ENCODE data around the gene STAM2. TPM values are rescaled to one million over a fixed set of nuclear protein-coding genes. Genes with fewer than 3 reads are reported as not detected.
"Not testable (repeated sequence)": the region's sequence is repeated elsewhere in the genome, so short reads cannot be mapped to it uniquely, and the experiment has no call there.

STAM2 gene
- total and polyA plus RNA-seq, 12 donors, result 6.5 to 45.8 (median 33.0) TPM

- intact Hi-C loops (cut with DNase I), result no loop called here
- 95 to 99% (median 98%) methylated on average over 3 of the region's 3 CpGs for WGBS, 4 donors
- DNase-seq, result no peak
Observed at GRCh38 chr2:152162141-152162540, 13.4 kb downstream of the STAM2 start.

DNA sequence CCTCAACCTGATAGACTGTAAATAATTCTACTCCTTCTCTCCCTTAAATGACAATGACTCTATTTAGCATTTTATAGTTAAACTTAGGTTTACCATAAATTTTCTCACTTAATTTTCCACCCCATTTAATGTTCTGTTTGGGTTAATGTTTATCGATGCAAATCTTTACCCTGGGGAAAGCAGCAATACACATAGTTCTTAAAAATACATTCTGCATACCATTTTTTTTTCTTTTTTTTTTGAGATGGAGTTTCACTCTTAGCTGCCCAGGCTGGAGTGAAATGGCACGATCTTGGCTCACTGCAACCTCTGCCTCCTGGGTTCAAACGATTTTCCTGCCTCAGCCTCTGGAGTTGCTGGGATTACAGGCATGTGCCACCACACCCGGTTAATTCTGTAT is 14.0 kb downstream of the STAM2 start:
- intact Hi-C loops (cut with DNase I), result no loop called here
- no peaks in the 10 kb centered on the region for H3K27me3 ChIP-seq
- no peak overlapping the region for H3K27ac ChIP-seq
- H3K36me3 ChIP-seq (replicated peaks in 1 of 2), result no peaks in the 10 kb centered on the region
- no peak overlapping the region for H3K4me3 ChIP-seq
- no peak for DNase-seq
- TF ChIP-seq CTCF (IDR thresholded peaks at IDR 0.05) (no peak), POLR2A (IDR thresholded peaks at IDR 0.05) (no peak)
- H3K4me1 ChIP-seq (replicated peaks in 1 of 2), result peaks cover 17 to 24% of the 10 kb centered on the region in 2 donors
- H3K9me3 ChIP-seq (replicated peaks in 1 of 3), result no peaks in the 10 kb centered on the region
- 89 to 92% (median 92%) methylated on average over 4 of the region's 4 CpGs for WGBS, 4 donors

More at GRCh38 chr2:152162141-152162540, 13.4 kb downstream of the STAM2 start:
- peaks cover 18 to 29% of the 10 kb centered on the region in 2 donors for H3K4me1 ChIP-seq (replicated peaks in 1 of 2)
- TF ChIP-seq CTCF (IDR thresholded peaks at IDR 0.05) (no peak), POLR2A (IDR thresholded peaks at IDR 0.05) (no peak)
- no peaks in the 10 kb centered on the region for H3K36me3 ChIP-seq (replicated peaks in 1 of 2)
- H3K9me3 ChIP-seq (replicated peaks in 1 of 3), result no peaks in the 10 kb centered on the region
- no peaks in the 10 kb centered on the region for H3K27me3 ChIP-seq
- no peak overlapping the region for H3K27ac ChIP-seq
- no peak overlapping the region for H3K4me3 ChIP-seq

- DNase-seq; H3K4me3 ChIP-seq; H3K36me3 ChIP-seq (replicated peaks in 1 of 2); H3K27ac ChIP-seq; intact Hi-C loops (cut with DNase I); H3K9me3 ChIP-seq (replicated peaks in 1 of 3); H3K27me3 ChIP-seq: not testable (repeated sequence)
- peaks cover 5 to 12% of the 10 kb centered on the region in 2 donors for H3K4me1 ChIP-seq (replicated peaks in 1 of 2)
- WGBS, 4 donors, result 87 to 100% (median 98%) methylated on average over 3 to 31 of the region's 31 CpGs
Observed at GRCh38 chr2:152160378-152160777, 15.2 kb downstream of the STAM2 start.

- WGBS, 4 donors, result 96 to 100% (median 100%) methylated on average over 1 of the region's 1 CpG
- no peaks in the 10 kb centered on the region for H3K27me3 ChIP-seq
- no peaks in the 10 kb centered on the region for H3K36me3 ChIP-seq (replicated peaks in 1 of 2)
- TF ChIP-seq CTCF (IDR thresholded peaks at IDR 0.05) (no peak), POLR2A (IDR thresholded peaks at IDR 0.05) (no peak)
- H3K9me3 ChIP-seq (replicated peaks in 1 of 3), result no peaks in the 10 kb centered on the region
- intact Hi-C loops (cut with DNase I), result no loop called here
- H3K27ac ChIP-seq, result no peak overlapping the region
- no peak overlapping the region for H3K4me3 ChIP-seq
- no peak for DNase-seq
- no peaks in the 10 kb centered on the region for H3K4me1 ChIP-seq (replicated peaks in 1 of 2)
Observed at GRCh38 chr2:152157253-152157652, 18.3 kb downstream of the STAM2 start.

DNA sequence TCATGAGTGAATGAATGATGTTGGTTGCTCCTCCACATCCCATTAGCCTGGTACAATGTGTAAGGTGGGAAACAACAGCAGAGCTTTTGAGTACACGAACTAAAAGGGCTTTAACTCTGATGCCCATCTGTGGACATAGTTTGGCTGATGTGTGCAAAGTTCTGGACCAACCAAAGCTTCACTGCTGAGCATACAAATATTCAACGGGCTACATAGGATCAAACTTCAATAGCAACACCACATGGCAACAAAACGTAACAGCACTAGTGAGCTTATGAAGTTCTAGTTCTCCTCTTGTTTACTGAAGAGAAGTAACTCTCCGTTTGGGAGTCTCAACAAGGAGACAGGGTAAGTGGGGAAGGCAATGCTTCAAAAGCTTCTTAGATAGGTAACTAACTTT is 20.4 kb downstream of the STAM2 start:
- TF ChIP-seq POLR2A (IDR thresholded peaks at IDR 0.05), result no peak
- TF ChIP-seq CTCF (IDR thresholded peaks at IDR 0.05), result no peak
- WGBS, 4 donors, result 76 to 91% (median 79%) methylated on average over 4 of the region's 4 CpGs
- Histone ChIP-seq H3K4me1 (replicated peaks in 1 of 2) (no peaks in the 10 kb centered on the region), H3K27ac (no peak overlapping the region), H3K4me3 (no peak overlapping the region), H3K36me3 (replicated peaks in 1 of 2) (no peaks in the 10 kb centered on the region), H3K9me3 (replicated peaks in 1 of 3) (no peaks in the 10 kb centered on the region), H3K27me3 (no peaks in the 10 kb centered on the region)
- DNase-seq, result no peak
- intact Hi-C loops (cut with DNase I), result no loop called here

Measured in adrenal gland (tissue), 12 donors.